IMR-90 (cell line): ENCODE data around the gene OPTC. TPM values are rescaled to one million over a fixed set of nuclear protein-coding genes. Genes with fewer than 3 reads are reported as not detected.
A peak's percentile ranks its signal among the peaks of the same experiment; 100 is the strongest.

Source experiments
- ATAC-seq: fragments of 200-7000 bp; cut with Tn5 transposase; 2 replicates; pipeline ENCODE4 v1.9.1; 2020; ENCODE audit warnings: low read depth, mild to moderate bottlenecking, moderate library complexity
- BruUV-seq: library from RNA; stranded (reverse); fragments of 400-500 nt; replicated peaks from 2 replicates; lab custom pipeline; 2021; lab: Mats Ljungman, UMichigan
- CTCF ChIA-PET: fragments of 300-600 bp; formaldehyde crosslinking; extraction: SDS; loops from one replicate; lab custom pipeline; 2021; ENCODE audit warnings: antibody characterized with exemption; lab: Yijun Ruan, JAX
- POLR2A ChIA-PET: fragments of 300-600 bp; sonication (Branson Sonifier 250); formaldehyde crosslinking; loops from one replicate; lab custom pipeline; 2022; ENCODE audit warnings: antibody characterized with exemption; ENCODE audit not compliant: unreplicated experiment; lab: Charles Lee
- DNase-seq: peaks from one replicate; pipeline ENCODE4 v3.0.0; 2013
- H2AFZ ChIP-seq: replicated peaks from 2 replicates; pipeline ENCODE3; 2013; ENCODE audit warnings: low read length, mild to moderate bottlenecking; ENCODE audit not compliant: poor library complexity
- H2AK5ac ChIP-seq: 2 replicates; pipeline ENCODE4 v1.6.1; 2013; ENCODE audit warnings: low read depth, low read length, inconsistent platforms
- H2AK9ac ChIP-seq: replicated peaks from 2 replicates; pipeline ENCODE3; 2013; ENCODE audit warnings: mild to moderate bottlenecking, low read depth, low read length, moderate library complexity; ENCODE audit not compliant: poor library complexity
- H2BK120ac ChIP-seq: 2 replicates; pipeline ENCODE4 v1.6.1; 2013; ENCODE audit warnings: low read depth, low read length, inconsistent platforms
- H2BK15ac ChIP-seq: 3 replicates; pipeline ENCODE4 v1.6.1; 2013; ENCODE audit warnings: low read depth, low read length, inconsistent platforms
- H2BK20ac ChIP-seq: 2 replicates; pipeline ENCODE4 v1.6.1; 2013; ENCODE audit warnings: low read depth, mild to moderate bottlenecking, inconsistent platforms, low read length, moderate library complexity
- H2BK5ac ChIP-seq: 2 replicates; pipeline ENCODE4 v1.6.1; 2013; ENCODE audit warnings: mild to moderate bottlenecking, low read depth, low read length, inconsistent platforms; ENCODE audit not compliant: poor library complexity, severe bottlenecking
- H3K14ac ChIP-seq: replicated peaks from 2 replicates; pipeline ENCODE4 v1.6.1; 2013; ENCODE audit warnings: low read depth, low read length, inconsistent platforms
- H3K18ac ChIP-seq: 2 replicates; pipeline ENCODE4 v1.6.1; 2013; ENCODE audit warnings: low read depth, low read length, control low read depth
- H3K23ac ChIP-seq: 2 replicates; pipeline ENCODE4 v1.6.1; 2013; ENCODE audit warnings: low read depth, low read length, inconsistent platforms
- H3K27ac ChIP-seq: 2 replicates; pipeline ENCODE4 v1.5.1; 2013; ENCODE audit warnings: mild to moderate bottlenecking, control low read depth, low read length; ENCODE audit not compliant: insufficient read depth
- H3K27me3 ChIP-seq: 2 replicates; pipeline ENCODE4 v1.6.1; 2013; ENCODE audit warnings: low read length; ENCODE audit not compliant: control insufficient read depth, insufficient read depth
- H3K36me3 ChIP-seq: 2 replicates; pipeline ENCODE4 v1.6.1; 2013; ENCODE audit warnings: low read length, mixed read lengths; ENCODE audit not compliant: control insufficient read depth, insufficient read depth
- H3K4ac ChIP-seq: 2 replicates; pipeline ENCODE4 v1.6.1; 2013; ENCODE audit warnings: low read depth, low read length, inconsistent platforms
- H3K4me1 ChIP-seq: 2 replicates; pipeline ENCODE4 v1.6.1; 2013; ENCODE audit warnings: low read length, mixed read lengths; ENCODE audit not compliant: control insufficient read depth, insufficient read depth
- H3K4me2 ChIP-seq: 2 replicates; pipeline ENCODE4 v1.6.1; 2013; ENCODE audit warnings: low read depth, mild to moderate bottlenecking, control low read depth, low read length, moderate library complexity
- H3K4me3 ChIP-seq: 2 replicates; pipeline ENCODE4 v1.5.1; 2013; ENCODE audit warnings: low read depth, mild to moderate bottlenecking, control low read depth, low read length, moderate library complexity; ENCODE audit not compliant: insufficient read depth
- H3K56ac ChIP-seq: 2 replicates; pipeline ENCODE4 v1.6.1; 2013; ENCODE audit warnings: low read length, inconsistent platforms; ENCODE audit not compliant: insufficient read depth; ENCODE audit errors: extremely low read depth
- H3K79me1 ChIP-seq, 2 experiments: 2 replicates each; pipeline ENCODE4 v1.6.1; 2013; ENCODE audit warnings: low read length in 2 of 2, inconsistent platforms in 1 of 2, low read depth in 1 of 2
- H3K9ac ChIP-seq: 2 replicates; pipeline ENCODE4 v1.6.1; 2013; ENCODE audit warnings: low read depth, low read length, control low read depth
- H3K9me1 ChIP-seq: 2 replicates; pipeline ENCODE4 v1.6.1; 2013; ENCODE audit warnings: low read length, inconsistent platforms; ENCODE audit not compliant: insufficient read depth
- H3K9me3 ChIP-seq: 2 replicates; pipeline ENCODE4 v1.6.1; 2013; ENCODE audit warnings: low read length; ENCODE audit not compliant: control insufficient read depth, insufficient read depth
- H4K20me1 ChIP-seq: 2 replicates; pipeline ENCODE4 v1.6.1; 2013; ENCODE audit warnings: low read length, inconsistent platforms; ENCODE audit not compliant: insufficient read depth
- H4K5ac ChIP-seq: 2 replicates; pipeline ENCODE4 v1.6.1; 2013; ENCODE audit warnings: mild to moderate bottlenecking, low read depth, low read length, control low read depth
- H4K8ac ChIP-seq, 2 experiments: 2 replicates each; pipeline ENCODE4 v1.6.1; 2013; ENCODE audit warnings: low read depth in 2 of 2, low read length in 2 of 2, control low read depth in 1 of 2, inconsistent platforms in 1 of 2
- H4K91ac ChIP-seq: 2 replicates; pipeline ENCODE4 v1.6.1; 2013; ENCODE audit warnings: low read depth, low read length, inconsistent platforms; ENCODE audit not compliant: insufficient read depth
- BHLHE40 ChIP-seq: fragments of 150-350 bp; IDR thresholded peaks from 2 replicates; pipeline ENCODE4 v1.6.1; 2016; ENCODE audit warnings: mild to moderate bottlenecking, low read depth, low read length
- CEBPB ChIP-seq: IDR thresholded peaks from 2 replicates; pipeline ENCODE4 v1.6.1; 2012; ENCODE audit warnings: low read depth, low read length, improper control_type of control experiment
- CHD1 ChIP-seq: IDR thresholded peaks from 2 replicates; pipeline ENCODE4 v1.6.1; 2012; ENCODE audit warnings: low read depth, low read length, improper control_type of control experiment
- CTCF ChIP-seq: conservative IDR thresholded peaks from 2 replicates; pipeline ENCODE4 v1.5.1; 2012; ENCODE audit warnings: mild to moderate bottlenecking, low read depth, low read length, improper control_type of control experiment
- ELK1 ChIP-seq: fragments of 150-350 bp; IDR thresholded peaks from 2 replicates; pipeline ENCODE4 v1.6.1; 2016; ENCODE audit warnings: low read depth, mild to moderate bottlenecking, low read length, moderate library complexity, borderline replicate concordance
- FOS ChIP-seq: fragments of 150-350 bp; IDR thresholded peaks from 2 replicates; pipeline ENCODE4 v1.6.1; 2016; ENCODE audit warnings: low read depth, low read length
- MAFK ChIP-seq: IDR thresholded peaks from 2 replicates; pipeline ENCODE4 v1.6.1; 2012; ENCODE audit warnings: low read depth, low read length, improper control_type of control experiment
- MAZ ChIP-seq: IDR thresholded peaks from 2 replicates; pipeline ENCODE4 v1.6.1; 2012; ENCODE audit warnings: low read depth, mild to moderate bottlenecking, low read length, improper control_type of control experiment, moderate library complexity, borderline replicate concordance
- MXI1 ChIP-seq: IDR thresholded peaks from 2 replicates; pipeline ENCODE4 v1.6.1; 2012; ENCODE audit warnings: low read depth, mild to moderate bottlenecking, low read length, moderate library complexity, borderline replicate concordance
- NFE2L2 ChIP-seq: fragments of 150-350 bp; IDR thresholded peaks from 2 replicates; pipeline ENCODE4 v1.6.1; 2016; ENCODE audit warnings: low read depth, mild to moderate bottlenecking, low read length
- POLR2A ChIP-seq: IDR thresholded peaks from 2 replicates; pipeline ENCODE4 v1.6.1; 2012; ENCODE audit warnings: mild to moderate bottlenecking, low read depth, low read length
- RAD21 ChIP-seq: IDR thresholded peaks from 2 replicates; pipeline ENCODE4 v1.6.1; 2012; ENCODE audit warnings: low read length, improper control_type of control experiment
- RFX5 ChIP-seq: IDR thresholded peaks from 2 replicates; pipeline ENCODE4 v1.8.0; 2012; ENCODE audit warnings: low read depth, mild to moderate bottlenecking, low read length, moderate library complexity
- SMC3 ChIP-seq: fragments of 150-350 bp; IDR thresholded peaks from 2 replicates; pipeline ENCODE4 v1.6.1; 2016; ENCODE audit warnings: low read depth, mild to moderate bottlenecking, antibody characterized with exemption, low read length, moderate library complexity
- USF2 ChIP-seq: fragments of 150-350 bp; IDR thresholded peaks from 2 replicates; pipeline ENCODE4 v1.6.1; 2017; ENCODE audit warnings: mild to moderate bottlenecking, antibody characterized with exemption, low read length, low read depth
- WGBS, 2 experiments: methylation state at CpG; one replicate each; pipeline versions ENCODE4 v1.1.5 to v1.1.7; 2013; ENCODE audit warnings: missing lambda C conversion rate in 2 of 2; ENCODE audit not compliant: insufficient read length in 1 of 2; ENCODE audit errors: extremely low coverage in 2 of 2; 5-methylcytosine and 5-hydroxymethylcytosine counted together
- dilution Hi-C: fragments of 300-500 bp; cut with HindIII; formaldehyde crosslinking; loops from one replicate; pipeline ENCODE4 v1.14.3; 2018; ENCODE audit warnings: low sequenced_read_pairs; ENCODE audit not compliant: unreplicated experiment
- in situ Hi-C: fragments of 300-500 bp; cut with MboI; formaldehyde crosslinking; loops from 3 replicates; pipeline ENCODE4 v1.14.3; 2019; ENCODE audit warnings: low sequenced_read_pairs, inconsistent platforms, mixed read lengths
- intact Hi-C: fragments of 100-400 bp; cut with micrococcal nuclease; formaldehyde crosslinking; loops from 2 replicates; pipeline ENCODE4 v1.10.0; 2022
- polyA plus RNA-seq, 3 experiments: library from polyadenylated mRNA; depleted of rRNA; stranded (reverse); fragments of >200 nt; gene quantifications; 2 replicates each; pipeline ENCODE4 v1.2.3, GENCODE V29; 2012; ENCODE audit warnings: low replicate concordance in 1 of 3
- total RNA-seq: library from RNA; depleted of rRNA; stranded (reverse); fragments of >200 nt; gene quantifications from 2 replicates; pipeline ENCODE4 v1.2.3, GENCODE V29; 2012

The OPTC gene
- total and polyA plus RNA-seq, 2 of the 4 experiments (the other 2 are of a cell fraction), result not detected

GRCh38 chr1:203451836-203452784 lies 41.8 kb upstream of the OPTC start:
- BruUV-seq, result no TSS peak

More at GRCh38 chr1:203451836-203452784, 41.8 kb upstream of the OPTC start:
- H3K36me3 ChIP-seq, result no peaks in the 10 kb centered on the region
- dilution Hi-C loops, result no loop called here
- no peak overlapping the region for H4K8ac ChIP-seq
- no peak overlapping the region for H4K91ac ChIP-seq
- in situ Hi-C loops, result no loop called here
- ATAC-seq (no peak), DNase-seq (no peak)
- H2BK120ac ChIP-seq, result no peak overlapping the region
- no peak overlapping the region for H4K5ac ChIP-seq
- WGBS, 2 experiments, result no CpG with 5 or more reads among the region's 2 CpGs
- ChIA-PET CTCF (no interaction called here), POLR2A (no interaction called here)
- H2BK20ac ChIP-seq, result no peak overlapping the region
- H3K14ac ChIP-seq, result no peak overlapping the region
- H3K18ac ChIP-seq, result no peak overlapping the region
- H3K9me1 ChIP-seq, result no peaks in the 10 kb centered on the region
- H3K9ac ChIP-seq, result no peak overlapping the region
- H3K4me3 ChIP-seq, result no peak overlapping the region
- intact Hi-C loops, result no loop called here
- H3K4me2 ChIP-seq, result no peak overlapping the region
- H4K20me1 ChIP-seq, result no peaks in the 10 kb centered on the region
- H3K4ac ChIP-seq, result no peak overlapping the region
- H3K79me1 ChIP-seq, result no peaks in the 10 kb centered on the region
- no peak overlapping the region for H3K27ac ChIP-seq
- TF ChIP-seq SMC3 (no peak), RAD21 (no peak), FOS (no peak), CHD1 (no peak), MAFK (no peak), MAZ (no peak), NFE2L2 (no peak), CTCF (no peak), MXI1 (no peak), RFX5 (no peak), BHLHE40 (no peak), POLR2A (no peak), ELK1 (no peak), CEBPB (no peak), USF2 (no peak)
- no peak overlapping the region for H3K56ac ChIP-seq
- no peak overlapping the region for H2AK5ac ChIP-seq
- no peak overlapping the region for H3K23ac ChIP-seq
- H3K4me1 ChIP-seq, result peaks cover 2% of the 10 kb centered on the region; the same call in 1 of the 2 replicates
- H3K27me3 ChIP-seq, result peaks cover 50% of the 10 kb centered on the region
- no peaks in the 10 kb centered on the region for H3K9me3 ChIP-seq
- H2AK9ac ChIP-seq, result peak overlapping the region; percentile 20
- no peak overlapping the region for H2BK5ac ChIP-seq
- H2BK15ac ChIP-seq, result no peak overlapping the region
- H2AFZ ChIP-seq, result no peak overlapping the region
